Measurements from ENCODE around the gene MMP23B.
"Not testable (repeated sequence)": the region's sequence is repeated elsewhere in the genome, so short reads cannot be mapped to it uniquely, and the experiment has no call there.

The MMP23B gene

DNA sequence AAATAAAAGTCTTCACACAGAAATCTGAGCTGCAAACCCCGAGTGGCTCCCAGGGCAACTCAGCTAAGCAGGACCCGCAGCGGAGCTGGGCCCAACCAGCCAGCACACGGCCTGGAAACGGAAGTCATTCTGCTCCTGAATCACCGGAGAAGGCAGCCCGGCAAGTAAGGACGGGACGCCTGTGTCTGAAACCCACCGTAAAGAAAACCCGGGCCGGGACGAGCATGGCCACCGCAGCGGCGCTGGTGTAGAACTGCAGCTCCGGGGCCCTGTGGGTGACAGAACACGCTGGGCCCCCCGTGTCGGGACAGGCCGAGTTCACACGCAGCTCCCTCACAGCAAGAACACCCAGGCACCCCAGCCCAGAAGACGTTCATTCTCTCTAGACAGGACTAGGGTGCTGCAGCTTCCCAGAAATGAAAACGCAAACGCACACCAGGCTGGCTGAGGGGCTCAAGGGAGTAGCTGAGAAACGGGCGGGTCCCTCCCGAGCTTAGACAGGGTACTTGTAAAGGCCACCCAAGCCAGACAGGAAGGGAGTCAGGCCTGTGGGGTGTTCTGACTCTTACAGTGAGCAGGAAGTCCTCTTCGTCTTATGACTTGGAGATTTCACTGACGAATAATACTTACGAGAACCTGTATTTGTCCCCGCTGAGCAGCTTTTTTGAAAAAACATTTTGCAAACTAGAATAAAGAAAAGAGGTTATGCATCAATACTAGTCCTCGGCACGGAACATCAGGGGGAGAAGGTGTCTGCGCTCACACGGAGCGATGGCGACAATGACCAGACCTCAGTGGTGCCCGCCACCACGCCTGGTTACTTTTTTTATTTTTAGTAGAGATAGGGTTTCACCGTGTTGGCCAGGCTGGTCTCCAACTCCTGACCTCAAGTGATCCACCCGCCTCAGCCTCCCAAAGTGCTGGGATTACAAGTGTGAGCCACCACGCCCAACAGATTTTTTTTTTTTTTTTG lies 37.8 kb downstream of the MMP23B start:
- DNase-seq (ENCODE audit: low spot score), result no peak

DNA sequence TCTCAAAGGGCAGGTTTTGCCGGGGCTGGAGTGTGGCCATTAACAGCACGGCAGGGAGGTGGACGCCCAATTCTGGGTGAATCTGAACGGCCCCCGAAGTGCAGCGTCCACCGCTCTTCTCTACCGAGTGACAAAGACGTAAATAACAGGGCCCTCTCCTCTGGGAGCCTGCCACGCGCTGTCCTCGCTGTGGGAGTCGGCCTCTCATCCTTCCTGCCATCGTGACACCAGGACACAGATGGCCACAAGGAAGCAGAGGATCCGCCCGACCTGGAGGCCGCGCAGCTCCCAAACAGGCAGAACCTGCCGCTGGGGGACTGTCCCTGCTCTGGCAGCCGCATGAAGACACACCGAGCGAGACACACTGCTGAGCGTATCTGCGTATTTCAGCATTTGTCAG lies 38.9 kb downstream of the MMP23B start:
- DNase-seq (ENCODE audit: low spot score), result no peak

DNA sequence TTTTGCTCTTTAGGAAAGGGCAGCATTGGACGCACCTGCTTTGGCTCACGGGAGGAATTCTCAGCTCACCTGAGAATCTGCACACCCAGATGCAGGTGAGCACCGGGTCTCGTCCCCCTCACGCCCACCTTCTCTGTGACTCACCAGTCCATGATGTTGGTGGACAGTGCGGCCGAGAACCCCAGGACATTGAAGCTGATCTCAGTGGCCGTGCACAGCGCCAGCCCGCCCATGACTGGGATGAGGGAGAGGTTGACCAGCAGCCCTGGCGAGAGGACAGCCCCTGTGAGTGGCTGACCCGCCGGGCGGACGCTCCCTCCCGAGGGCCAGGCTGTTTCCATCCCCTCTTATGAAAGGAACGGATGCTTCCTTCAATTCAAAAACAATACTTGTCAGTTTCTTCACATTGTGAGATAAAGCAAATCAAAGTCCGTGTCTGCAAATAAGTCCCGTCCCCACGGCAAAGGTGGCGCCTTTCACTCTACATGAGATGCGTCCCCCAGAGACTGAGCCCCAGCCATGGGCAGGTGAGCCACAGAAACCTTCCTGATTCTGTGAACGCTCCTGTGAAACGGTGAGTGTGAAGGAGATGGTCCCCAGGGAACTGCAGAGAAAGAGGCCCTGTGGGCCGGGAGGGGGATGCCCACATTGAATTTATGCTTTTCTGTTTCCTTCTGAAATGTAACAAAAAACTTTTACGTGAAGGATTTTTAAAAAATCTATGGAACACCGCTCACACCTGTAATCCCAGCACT lies 39.6 kb downstream of the MMP23B start:
- no peak for DNase-seq (ENCODE audit: low spot score)

DNA sequence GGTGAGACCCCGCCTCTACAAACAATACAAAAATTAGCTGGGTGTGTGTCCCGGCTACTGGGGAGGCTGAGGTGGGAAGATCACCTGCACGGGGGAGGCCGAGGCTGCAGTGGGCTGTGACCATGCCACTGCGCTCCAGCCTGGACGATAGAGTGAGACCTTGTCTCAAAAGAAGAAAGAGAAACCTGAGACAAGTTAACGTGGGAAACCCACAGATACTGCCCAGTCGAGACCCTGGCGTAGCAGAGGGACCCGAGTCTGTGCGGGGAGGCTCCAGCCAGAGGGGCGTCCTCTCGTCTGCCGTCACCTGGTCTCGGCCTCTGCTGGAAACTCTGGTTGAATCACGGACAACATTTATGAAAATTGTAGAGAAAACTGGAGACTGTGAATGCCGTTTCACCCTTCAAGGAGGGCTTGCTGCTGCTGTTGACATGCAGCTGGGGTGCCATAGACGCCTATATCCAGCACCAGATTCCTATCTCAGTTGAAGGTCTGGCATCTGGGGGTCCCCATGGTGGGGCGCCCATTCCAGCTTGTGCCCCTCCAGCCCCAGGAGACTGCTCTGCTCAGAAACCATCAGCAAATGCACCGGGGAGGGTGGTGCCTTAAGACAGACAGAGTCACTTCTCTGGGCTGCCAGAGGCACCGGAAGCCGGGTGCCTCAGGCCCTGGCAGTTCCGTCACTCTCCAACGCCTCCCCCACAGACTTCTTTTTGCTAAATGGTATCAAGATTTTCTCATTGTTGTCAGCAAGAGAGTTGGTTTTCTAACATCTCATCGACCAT lies 40.4 kb downstream of the MMP23B start:
- no peak for DNase-seq (ENCODE audit: low spot score)

DNA sequence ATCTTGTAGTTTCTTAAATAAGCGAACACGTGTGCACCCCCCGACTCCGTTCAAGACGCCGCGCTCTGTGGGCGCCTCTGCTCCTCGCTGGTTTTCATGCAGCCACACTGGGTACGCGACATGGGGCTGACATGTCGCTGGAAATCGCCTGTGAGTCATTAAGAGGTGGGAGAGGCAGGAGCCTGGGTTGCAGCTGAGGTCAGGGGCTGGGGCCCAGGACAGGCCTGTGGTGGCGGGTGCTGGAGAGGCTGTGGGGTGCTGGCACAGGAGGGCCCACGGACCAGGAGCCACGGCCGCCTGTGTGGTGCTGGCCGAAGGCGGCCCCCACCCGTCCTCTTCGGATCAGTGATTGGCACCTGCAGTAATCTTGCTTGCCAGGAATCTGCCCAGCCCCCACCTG lies 42.8 kb downstream of the MMP23B start:
- not testable (repeated sequence) for DNase-seq (ENCODE audit: low spot score)

DNA sequence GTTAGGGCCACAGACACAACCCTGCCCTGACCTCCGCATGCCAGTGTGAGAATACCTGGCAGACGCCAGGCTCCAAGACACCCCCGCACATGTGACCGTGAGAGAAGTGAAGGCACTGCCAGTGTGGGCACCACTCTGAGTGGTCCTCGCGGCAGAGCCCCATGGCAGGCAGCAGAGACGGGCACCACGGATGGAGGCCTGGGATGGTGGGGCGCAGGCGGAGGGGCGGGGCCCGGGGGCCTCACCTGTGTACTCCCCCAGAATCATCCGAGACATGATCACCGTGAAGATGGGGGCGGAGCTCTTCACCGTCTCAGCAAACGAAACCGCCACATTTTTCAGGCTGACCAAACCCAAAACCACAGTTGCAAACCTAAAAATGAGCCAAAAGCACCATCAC lies 43.2 kb downstream of the MMP23B start:
- DNase-seq (ENCODE audit: low spot score), result not testable (repeated sequence)

DNA sequence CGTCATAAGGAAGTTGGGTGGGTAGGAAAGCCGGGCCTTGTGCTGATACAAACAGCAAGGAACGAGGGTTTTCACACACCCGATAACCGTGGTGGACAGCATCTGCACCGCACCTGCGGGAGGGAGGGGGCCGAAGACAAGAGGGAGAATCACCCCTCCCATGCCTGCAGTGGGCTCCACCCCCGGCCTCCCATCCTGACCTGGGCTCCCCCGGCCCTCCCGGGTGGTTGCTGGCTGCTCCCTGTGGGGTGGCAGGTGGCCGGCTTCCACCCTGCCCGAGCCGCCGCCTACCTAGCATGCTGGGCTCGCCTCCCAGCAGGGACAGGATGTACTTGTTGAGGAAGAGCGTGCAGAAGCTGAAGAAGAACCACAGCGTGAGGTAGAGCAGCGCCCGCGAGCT lies 44.1 kb downstream of the MMP23B start:
- not testable (repeated sequence) for DNase-seq (ENCODE audit: low spot score)

DNA sequence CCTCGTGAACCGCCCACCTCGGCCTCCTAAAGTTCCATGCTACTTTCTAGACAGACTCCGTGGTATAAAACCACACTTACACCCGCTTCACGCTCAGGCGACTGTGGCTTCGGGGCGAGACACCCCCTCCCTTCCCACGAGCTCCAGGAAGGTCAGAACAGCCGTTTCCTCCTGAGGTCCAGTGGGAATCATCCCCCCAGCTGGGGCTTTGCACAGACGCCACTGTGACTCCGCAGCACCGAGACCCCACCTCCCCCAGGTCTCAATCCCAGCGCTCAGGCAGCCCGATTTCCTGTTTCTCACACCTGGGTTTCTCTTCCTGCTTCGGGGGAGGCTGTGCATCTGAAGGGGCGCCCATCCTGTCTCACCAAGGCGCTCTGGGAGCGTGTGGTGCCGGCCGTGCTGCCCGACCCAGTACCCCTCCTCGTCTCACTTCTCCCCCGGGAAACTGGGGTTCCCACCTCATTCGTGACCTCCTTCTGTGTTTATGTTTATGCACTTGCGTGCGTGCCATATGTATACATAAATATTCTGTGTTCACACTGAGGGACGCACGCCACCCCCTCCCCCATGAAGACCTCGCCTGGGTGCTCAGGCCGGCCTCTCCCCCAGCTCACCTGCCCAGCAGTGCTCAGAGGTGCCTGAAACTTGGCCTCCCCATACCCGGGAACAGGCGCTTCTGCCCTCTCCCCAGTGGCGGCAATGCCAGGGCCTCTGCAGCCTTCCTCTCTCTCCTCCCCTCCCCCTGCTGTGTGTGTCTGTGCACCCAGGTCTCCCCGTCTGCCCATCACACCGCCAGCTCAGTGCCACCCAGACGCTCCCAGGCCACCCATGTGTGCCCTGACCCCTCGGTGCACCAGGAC lies 46.0 kb downstream of the MMP23B start:
- no peak for DNase-seq (ENCODE audit: low spot score)

DNA sequence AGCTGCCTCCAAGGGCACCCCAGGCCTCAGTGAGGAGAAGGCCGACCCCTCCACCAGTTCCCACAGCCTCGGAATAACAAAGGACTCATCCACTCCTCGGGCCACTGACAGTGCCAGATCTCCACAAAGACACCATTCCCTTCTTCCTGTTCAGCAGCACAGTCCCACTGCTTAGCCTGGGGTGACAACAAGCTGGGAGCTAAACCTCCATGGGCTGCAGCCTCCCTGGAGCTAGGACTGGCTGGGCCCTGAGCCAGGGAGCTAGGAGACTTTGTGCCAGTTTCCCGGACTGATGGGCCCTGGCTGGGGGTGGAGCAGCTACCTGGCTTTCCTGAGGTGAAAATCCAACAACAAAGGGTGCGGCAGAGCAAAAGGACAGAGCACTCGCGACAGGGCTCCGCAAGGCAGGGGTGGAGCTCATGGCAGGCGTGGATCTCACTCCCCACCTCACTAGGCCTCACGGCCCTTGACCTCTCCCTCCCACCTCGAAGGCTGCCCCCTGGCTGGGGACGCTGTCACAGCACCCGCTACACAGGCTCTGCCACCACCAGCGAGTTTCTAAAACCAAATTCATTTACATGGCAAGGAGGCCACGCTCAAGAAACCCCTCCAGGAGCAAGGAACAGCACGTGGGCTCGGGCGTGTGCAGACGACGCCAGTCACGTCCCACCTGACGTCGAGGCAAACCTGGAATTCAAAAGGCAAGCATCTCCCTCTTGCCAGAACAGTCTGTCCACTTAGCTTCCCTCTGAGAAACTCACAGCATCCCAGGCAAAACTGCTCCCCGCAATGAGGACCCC lies 46.8 kb downstream of the MMP23B start:
- no peak for DNase-seq (ENCODE audit: low spot score)

DNA sequence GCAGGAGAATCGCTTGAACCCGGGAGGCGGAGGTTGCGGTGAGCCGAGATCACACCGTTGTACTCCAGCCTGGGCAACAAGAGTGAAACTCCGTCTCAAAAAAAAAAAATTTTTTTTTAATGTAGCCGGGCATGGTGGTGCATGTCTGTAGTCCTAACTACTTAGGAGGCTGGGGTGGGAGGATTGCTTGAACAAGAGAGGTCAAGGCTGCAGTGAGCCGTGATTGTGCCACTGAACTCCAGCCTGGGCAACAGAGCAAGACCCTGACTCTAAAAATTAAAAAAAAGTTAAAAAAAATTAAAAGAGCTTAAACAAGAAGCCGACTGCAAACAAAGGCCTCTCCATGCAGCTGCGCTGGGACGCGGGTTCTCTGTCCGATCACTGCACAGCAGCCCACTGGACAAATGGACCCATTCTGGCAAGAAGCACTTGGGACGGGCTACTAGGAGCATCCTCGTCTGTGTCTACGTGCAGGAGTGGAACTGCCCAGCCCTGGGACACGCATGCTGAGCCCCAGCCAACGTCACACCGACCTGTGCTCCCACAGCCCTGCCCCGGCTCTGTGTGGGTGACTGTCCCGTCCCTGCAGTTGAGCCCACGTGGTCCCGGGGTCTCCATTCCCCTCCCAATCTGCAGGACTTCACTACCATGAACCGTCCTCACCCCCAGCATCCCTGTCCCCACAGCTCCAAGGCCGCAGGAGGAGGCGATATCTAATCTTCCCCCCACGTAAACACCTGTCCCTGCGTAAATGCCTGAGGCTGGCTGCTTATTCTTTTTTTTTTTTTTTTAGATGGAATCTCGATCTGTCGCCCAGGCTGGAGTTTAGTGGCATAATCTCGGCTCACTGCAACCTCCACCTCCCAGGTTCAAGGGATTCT lies 48.3 kb downstream of the MMP23B start:
- no peak for DNase-seq (ENCODE audit: low spot score)

DNA sequence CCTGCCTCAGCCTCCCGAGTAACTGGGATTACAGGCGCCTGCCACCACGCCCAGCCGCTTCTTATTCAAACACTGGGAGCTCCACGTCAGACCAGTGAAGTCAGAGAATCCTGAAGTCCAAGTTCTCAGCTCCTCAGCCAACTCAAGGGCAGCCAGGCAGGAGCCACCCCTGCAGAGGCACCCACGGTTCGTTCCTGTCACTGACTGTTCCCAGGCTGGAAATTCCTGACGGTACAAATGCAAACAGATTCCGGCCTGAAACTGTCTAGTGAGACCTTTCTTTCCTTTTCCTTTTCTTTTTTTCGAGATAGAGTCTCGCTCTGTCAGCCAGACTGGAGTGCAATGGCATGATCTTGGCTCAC lies 48.9 kb downstream of the MMP23B start:
- no peak for DNase-seq (ENCODE audit: low spot score)

DNA sequence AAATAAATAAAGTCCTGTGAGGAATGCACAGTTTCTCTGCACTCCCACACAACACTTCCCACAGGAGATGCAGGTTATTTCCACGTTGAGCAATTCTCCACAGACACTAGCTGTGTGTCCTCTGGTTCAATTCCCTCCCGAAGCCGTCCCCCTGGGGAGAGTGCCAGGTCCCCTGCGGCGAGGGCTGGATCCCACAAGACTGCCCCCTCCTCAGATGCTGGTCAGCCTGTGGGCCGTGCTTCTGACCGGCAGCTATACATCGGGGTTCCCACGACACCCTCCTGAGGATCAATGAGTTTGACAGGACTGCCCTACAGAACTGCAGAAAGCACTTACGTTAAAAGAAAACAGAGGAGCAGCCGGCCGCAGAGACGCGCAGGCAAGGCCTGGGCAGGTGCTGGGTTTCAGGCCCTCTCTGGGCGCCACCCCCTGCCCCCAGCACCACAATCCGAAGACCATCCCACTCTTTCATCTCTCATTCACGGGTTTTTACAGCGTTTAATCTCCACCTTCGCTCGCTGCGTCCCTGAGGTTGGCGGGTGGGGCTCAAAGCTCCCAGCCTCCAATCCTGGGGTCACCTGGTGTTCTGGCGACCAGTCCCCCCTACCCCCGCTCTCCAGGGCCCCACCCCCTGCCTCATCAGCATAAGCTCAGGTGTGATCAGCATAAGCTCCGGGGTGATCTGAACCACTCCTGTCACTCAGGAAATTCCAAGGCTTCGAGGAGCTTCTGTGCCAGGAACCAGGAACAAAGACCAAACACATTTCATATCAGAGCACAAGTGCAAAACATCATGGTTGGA lies 51.3 kb downstream of the MMP23B start:
- no peak for DNase-seq (ENCODE audit: low spot score)

All from left forelimb (tissue), 1 donor.